Tibial nerve (tissue), 4 donors: ENCODE data around the gene HMGN2. TPM values are rescaled to one million over a fixed set of nuclear protein-coding genes. Genes with fewer than 3 reads are reported as not detected.

Source experiments
- DNase-seq, 2 donors: peaks; one replicate each; pipeline ENCODE4 v3.0.0-alpha.2; 2019; ENCODE audit warnings: low spot score in 2 of 2
- H3K27ac ChIP-seq, 4 donors: fragments of 200-600 bp; sonication (generic) in 3 of 4; one replicate each; pipeline ENCODE4 v1.5.1; 2017 to 2019; ENCODE audit warnings: mild to moderate bottlenecking in 1 of 4
- H3K27me3 ChIP-seq, 2 donors: fragments of 200-600 bp; sonication (generic) in 1 of 2; one replicate each; pipeline versions ENCODE4 v1.5.1 to v1.6.0; 2017 to 2019
- H3K36me3 ChIP-seq, 3 donors: fragments of 200-600 bp; sonication (generic); one replicate each; pipeline ENCODE4 v1.5.1; 2018 to 2019
- H3K4me1 ChIP-seq, 4 donors: fragments of 200-600 bp; sonication (generic) in 3 of 4; one replicate each; pipeline ENCODE4 v1.5.1; 2017 to 2019
- H3K4me3 ChIP-seq, 4 donors: fragments of 200-600 bp; sonication (generic) in 3 of 4; one replicate each; pipeline ENCODE4 v1.5.1; 2017 to 2019; ENCODE audit warnings: mild to moderate bottlenecking in 1 of 4, moderate library complexity in 1 of 4
- H3K9me3 ChIP-seq, 4 donors: fragments of 200-600 bp; sonication (generic) in 3 of 4; one replicate each; pipeline ENCODE4 v1.5.1; 2017 to 2019
- CTCF ChIP-seq, 5 experiments: fragments of 200-600 bp in 3 of 5; fragments of 450-650 bp in 2 of 5; sonication (generic) in 3 of 5; IDR thresholded peaks; one replicate each; pipeline ENCODE4 v1.5.1; 2016 to 2019; ENCODE audit warnings: antibody characterized with exemption in 5 of 5, mild to moderate bottlenecking in 3 of 5, moderate library complexity in 2 of 5
- EP300 ChIP-seq, 2 donors: sonication (generic); formaldehyde crosslinking; IDR thresholded peaks; one replicate each; pipeline ENCODE4 v1.6.1; 2017; ENCODE audit warnings: antibody characterized with exemption in 2 of 2, mild to moderate bottlenecking in 1 of 2
- POLR2A ChIP-seq, 2 donors: fragments of 450-650 bp; IDR thresholded peaks; one replicate each; pipeline ENCODE4 v1.6.1; 2017; ENCODE audit warnings: antibody characterized with exemption in 2 of 2, mild to moderate bottlenecking in 2 of 2, moderate library complexity in 2 of 2
- WGBS, 2 donors: methylation state at CpG; one replicate each; pipeline ENCODE4 v1.1.5; 2018; 5-methylcytosine and 5-hydroxymethylcytosine counted together
- total RNA-seq, 4 donors: library from RNA; depleted of rRNA; stranded (reverse); fragments of >200 nt; gene quantifications; one replicate each; pipeline ENCODE4 v1.1.0, GENCODE V29; 2016

HMGN2 gene
- total RNA-seq, 4 donors from 2014 or later: 165 to 237 (median 207) TPM

- no peak for DNase-seq
- 87 to 92% methylated on average over 5 of the region's 5 CpGs for WGBS, 2 donors
- H3K4me3 ChIP-seq: no peak overlapping the region
- TF ChIP-seq CTCF (IDR thresholded peaks at IDR 0.05) (no peak), EP300 (IDR thresholded peaks at IDR 0.05) (no peak)
- H3K36me3 ChIP-seq: peaks cover 0 to 88% (median under 1%) of the 10 kb centered on the region in 3 donors
- no peak overlapping the region for H3K27ac ChIP-seq
- H3K9me3 ChIP-seq: no peaks in the 10 kb centered on the region
- no peaks in the 10 kb centered on the region for H3K27me3 ChIP-seq
- no peaks in the 10 kb centered on the region for H3K4me1 ChIP-seq
Measured at GRCh38 chr1:26452459-26453183, 19.6 kb upstream of the HMGN2 start.

- Histone ChIP-seq H3K36me3 (peaks cover 0 to 83% (median 6%) of the 10 kb centered on the region in 3 donors), H3K27ac (no peak overlapping the region), H3K4me3 (no peak overlapping the region), H3K4me1 (no peaks in the 10 kb centered on the region), H3K9me3 (no peaks in the 10 kb centered on the region), H3K27me3 (no peaks in the 10 kb centered on the region)
- DNase-seq: no peak
- WGBS, 2 donors: 83 to 94% methylated on average over 1 of the region's 1 CpG
- TF ChIP-seq POLR2A (IDR thresholded peaks at IDR 0.05) (no peak), EP300 (IDR thresholded peaks at IDR 0.05) (no peak), CTCF (IDR thresholded peaks at IDR 0.05) (no peak)
Measured at GRCh38 chr1:26459148-26459547, 13.1 kb upstream of the HMGN2 start.

GRCh38 chr1:26459573-26460031 lies 12.6 kb upstream of the HMGN2 start:
- WGBS, 2 donors: 57 to 75% methylated on average over 3 of the region's 3 CpGs
- H3K36me3 ChIP-seq: peaks cover 0 to 83% (median 6%) of the 10 kb centered on the region in 3 donors
- no peak overlapping the region for H3K27ac ChIP-seq
- H3K27me3 ChIP-seq: no peaks in the 10 kb centered on the region
- no peak overlapping the region for H3K4me3 ChIP-seq
- no peaks in the 10 kb centered on the region for H3K9me3 ChIP-seq
- no peak for DNase-seq
- no peak for TF ChIP-seq CTCF (IDR thresholded peaks at IDR 0.05)
- TF ChIP-seq EP300 (IDR thresholded peaks at IDR 0.05): no peak
- no peak for TF ChIP-seq POLR2A (IDR thresholded peaks at IDR 0.05)
- no peaks in the 10 kb centered on the region for H3K4me1 ChIP-seq

- peaks cover 0 to 33% (median 21%) of the 10 kb centered on the region in 4 donors for H3K4me1 ChIP-seq
- WGBS, 2 donors: 66 to 76% methylated on average over 10 of the region's 10 CpGs
- no peak for TF ChIP-seq POLR2A (IDR thresholded peaks at IDR 0.05)
- no peak for TF ChIP-seq EP300 (IDR thresholded peaks at IDR 0.05)
- H3K9me3 ChIP-seq: no peaks in the 10 kb centered on the region
- H3K36me3 ChIP-seq: peaks cover 3 to 63% (median 5%) of the 10 kb centered on the region in 3 donors
- no peak overlapping the region for H3K4me3 ChIP-seq
- no peaks in the 10 kb centered on the region for H3K27me3 ChIP-seq
- no peak for DNase-seq
- H3K27ac ChIP-seq: no peak overlapping the region
Measured at GRCh38 chr1:26468911-26469310, 3.3 kb upstream of the HMGN2 start.

GRCh38 chr1:26469558-26469957 lies 2.7 kb upstream of the HMGN2 start:
- Histone ChIP-seq H3K9me3 (no peaks in the 10 kb centered on the region), H3K27me3 (no peaks in the 10 kb centered on the region), H3K4me3 (no peak overlapping the region), H3K36me3 (peaks cover 5 to 64% (median 10%) of the 10 kb centered on the region in 3 donors), H3K4me1 (peaks cover 0 to 39% (median 27%) of the 10 kb centered on the region in 4 donors), H3K27ac (no peak overlapping the region)
- DNase-seq: no peak
- TF ChIP-seq EP300 (IDR thresholded peaks at IDR 0.05) (no peak), POLR2A (IDR thresholded peaks at IDR 0.05) (no peak), CTCF (IDR thresholded peaks at IDR 0.05) (no peak)
- WGBS, 2 donors: 71 to 77% methylated on average over 5 of the region's 5 CpGs
